ENCODE measurements around the gene EIF1AD.
"Not testable (repeated sequence)": the region's sequence is repeated elsewhere in the genome, so short reads cannot be mapped to it uniquely, and the experiment has no call there.

Gene EIF1AD, protein sequence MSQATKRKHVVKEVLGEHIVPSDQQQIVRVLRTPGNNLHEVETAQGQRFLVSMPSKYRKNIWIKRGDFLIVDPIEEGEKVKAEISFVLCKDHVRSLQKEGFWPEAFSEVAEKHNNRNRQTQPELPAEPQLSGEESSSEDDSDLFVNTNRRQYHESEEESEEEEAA

DNA sequence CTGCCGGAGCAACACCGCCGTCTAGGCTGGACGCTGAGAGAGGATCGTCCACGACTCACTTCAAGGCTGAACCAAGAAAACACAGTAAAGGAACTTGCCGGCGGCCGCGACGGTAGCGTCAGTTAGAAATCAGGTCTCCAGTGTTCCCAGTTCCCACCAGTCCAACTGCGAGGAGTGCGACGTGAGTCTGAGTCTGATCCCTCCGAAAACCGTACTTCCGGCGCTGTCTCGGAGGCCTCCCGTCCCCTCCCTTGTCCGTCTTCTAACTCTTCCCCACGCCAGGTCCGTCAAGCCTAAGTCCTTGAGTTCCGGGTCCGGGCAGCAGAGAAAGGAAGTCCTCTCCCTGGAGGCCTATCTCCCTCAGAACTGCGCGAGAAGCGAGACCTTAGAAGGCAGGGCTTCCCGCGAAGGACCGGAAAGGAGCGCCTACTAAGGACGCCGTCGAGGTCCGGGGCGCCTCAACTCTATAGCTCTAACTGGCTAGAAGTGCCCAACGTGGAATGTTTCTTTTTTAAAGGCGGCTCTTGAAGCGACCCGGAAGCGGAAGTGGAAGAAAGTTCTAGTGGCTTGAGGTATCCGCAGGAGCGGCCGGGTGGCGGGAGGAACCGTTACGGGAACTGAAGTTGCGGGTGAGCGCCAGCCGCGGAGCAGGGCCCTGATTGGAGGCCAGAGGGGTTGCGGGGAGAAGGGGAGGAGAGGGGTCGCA is at the start of gene EIF1AD, which contains the start of gene BANF1:
EIF1AD (minus strand) TSS at position 216 of the 706 bp plus-strand sequence. CDS start 1,768 bp downstream, outside the sequence.
BANF1 (plus strand) TSS at position 562 of the 706 bp plus-strand sequence. CDS start 748 bp downstream, outside the sequence.
- DNase-seq (ENCODE audit: low spot score), result peak; percentile 96

DNA sequence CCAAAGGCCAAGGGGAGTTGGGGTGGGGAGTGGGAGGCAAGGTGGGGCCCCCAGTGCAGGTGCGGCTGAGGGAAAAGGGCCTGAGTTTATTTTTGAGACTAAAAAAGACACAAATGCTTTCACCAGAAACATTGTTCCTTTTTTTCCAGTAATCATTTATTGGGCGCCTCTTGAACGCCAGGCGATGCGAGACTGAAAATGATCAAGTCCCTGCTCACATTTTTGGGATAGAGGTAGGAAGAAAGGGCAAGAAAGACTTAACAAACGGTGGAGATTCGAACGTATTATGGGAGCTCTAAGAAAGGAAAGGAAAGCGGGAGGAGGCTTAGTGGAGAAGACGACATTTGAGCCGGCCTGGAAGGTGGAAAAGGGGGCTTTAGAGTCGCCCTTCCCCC is 49.4 kb upstream of the EIF1AD start:
- DNase-seq (ENCODE audit: low spot score), result no peak

DNA sequence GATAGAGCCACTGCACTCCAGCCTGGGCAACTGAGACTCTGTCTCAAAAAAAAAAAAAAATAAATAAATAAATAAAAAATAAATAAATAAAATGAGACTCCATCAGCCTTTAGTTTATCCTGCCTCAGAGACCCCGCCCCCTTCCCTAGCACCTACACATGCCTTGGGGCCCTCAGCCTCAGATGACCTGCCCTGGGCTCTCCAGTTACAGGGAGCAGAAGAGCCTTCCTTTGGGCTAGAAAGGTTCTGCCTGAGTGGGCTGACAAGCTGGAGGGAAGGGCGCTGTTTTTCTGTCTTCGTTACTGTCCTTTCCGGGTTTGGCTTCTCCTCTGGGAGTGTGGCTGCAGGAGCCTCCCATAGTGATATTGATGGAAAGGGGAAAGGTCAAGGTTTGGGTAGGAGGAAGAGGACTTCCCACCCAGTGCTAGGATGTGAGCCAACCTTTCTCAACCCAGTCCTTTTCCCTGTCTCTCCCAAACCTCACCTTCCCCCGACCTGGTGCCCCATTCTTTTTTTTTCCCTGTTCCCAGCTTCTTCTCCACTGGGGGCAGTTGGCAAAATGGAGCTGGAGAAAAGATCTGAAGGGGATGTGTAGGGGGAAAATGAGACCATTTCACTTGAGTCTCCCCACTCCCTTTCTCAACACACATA is 48.7 kb upstream of the EIF1AD start:
- no peak for DNase-seq (ENCODE audit: low spot score)

DNA sequence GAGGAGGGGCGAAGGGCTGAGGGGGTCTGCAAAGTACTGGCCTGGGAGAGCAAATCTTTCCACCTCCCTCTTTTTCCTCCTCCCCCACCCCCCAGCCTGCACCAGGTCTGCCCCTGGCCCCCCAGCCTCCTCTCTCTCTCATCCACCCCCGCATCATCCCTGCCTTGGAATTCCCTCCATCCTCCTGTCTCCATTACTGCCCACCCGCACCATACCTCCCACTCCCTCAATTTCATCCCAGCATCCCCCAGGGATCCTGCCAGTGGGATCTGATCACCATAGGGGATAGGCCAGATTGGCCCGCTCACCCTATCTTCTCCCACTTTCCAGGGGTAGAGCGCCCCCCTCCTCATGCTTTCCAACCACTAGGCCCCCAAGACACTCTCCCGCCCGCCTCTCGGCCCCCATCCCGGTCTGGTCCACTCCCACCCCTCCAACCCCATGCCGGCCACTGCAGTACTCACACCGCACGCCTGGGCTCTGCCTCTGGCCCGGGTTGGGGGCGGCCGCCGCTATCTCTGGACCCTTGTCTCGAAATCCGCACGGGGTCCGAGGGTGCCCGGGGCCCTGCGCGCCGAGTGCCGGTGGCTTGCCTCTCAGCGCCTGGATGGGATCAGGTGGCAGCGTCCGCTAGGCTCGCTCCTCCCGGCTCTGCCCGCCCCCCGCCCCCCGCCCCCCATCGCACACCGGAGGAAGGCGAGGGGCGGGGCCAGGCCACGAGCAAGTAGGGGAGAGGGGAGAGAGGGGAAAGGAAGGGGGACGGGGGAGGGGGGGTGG is 46.8 kb upstream of the EIF1AD start, which contains the start of gene GAL3ST3:
GAL3ST3 (minus strand) TSS at position 615 of the 777 bp plus-strand sequence. CDS start 3,746 bp downstream, outside the sequence.
- DNase-seq (ENCODE audit: low spot score), result no peak

DNA sequence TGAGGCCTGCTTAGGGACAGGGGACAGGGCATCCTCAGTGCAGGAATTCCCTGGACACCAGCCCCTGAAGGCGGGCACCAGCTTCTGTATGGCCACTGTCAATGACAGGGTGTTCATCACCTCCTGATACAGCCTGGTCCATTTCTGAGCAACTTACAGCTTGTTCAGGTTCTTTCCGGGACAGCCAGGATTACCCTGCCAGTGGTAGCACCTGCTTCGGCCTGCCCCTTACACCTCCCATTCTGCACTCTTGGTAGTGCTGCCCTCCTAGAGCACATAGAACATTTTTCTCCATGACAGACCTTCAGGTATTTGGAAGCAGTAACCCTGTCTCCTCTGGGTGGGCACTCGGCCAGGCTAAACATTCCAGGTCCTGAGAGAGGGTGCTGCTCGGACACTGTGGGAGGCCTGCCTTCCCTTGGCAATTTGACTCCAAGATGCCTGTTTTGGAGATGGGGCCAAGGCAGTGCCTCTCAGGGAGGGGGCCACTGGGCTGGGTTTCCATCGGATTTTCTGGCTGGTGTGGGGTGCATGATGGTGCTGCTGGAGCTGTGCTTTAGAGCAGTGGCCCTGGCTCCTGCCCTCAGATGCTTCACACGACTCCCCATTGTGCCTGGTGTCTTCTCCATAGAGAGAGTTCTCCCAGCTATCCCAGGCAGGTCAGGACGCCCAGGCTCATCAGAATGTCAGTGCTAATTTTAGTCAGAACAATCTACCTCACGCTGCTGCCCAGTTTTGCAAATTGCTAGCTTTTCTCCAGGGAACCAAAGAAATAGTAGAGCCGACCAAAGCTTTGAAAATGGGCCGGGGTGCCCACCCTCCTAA is 45.8 kb upstream of the EIF1AD start:
- DNase-seq (ENCODE audit: low spot score), result no peak

DNA sequence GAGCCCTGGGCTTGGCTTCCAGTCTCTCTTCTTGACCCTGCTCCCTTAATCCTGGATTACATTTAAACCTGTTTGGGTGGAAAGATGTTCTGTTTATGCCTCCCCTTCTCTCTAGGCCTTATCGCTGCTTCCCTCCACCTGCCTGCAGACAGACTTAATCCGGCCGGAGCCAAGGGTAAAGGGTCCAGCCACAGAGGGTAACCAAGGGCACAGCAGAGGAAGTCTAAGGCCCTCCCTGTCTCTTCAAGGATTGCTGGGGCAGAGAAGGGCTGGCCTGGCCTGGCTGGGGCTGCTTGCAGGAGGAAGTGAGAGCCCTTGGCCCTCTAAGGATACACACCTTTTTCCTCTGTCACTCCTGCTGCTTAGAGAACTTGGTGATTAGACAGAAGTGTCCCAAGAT is 44.9 kb upstream of the EIF1AD start:
- DNase-seq (ENCODE audit: low spot score), result no peak

DNA sequence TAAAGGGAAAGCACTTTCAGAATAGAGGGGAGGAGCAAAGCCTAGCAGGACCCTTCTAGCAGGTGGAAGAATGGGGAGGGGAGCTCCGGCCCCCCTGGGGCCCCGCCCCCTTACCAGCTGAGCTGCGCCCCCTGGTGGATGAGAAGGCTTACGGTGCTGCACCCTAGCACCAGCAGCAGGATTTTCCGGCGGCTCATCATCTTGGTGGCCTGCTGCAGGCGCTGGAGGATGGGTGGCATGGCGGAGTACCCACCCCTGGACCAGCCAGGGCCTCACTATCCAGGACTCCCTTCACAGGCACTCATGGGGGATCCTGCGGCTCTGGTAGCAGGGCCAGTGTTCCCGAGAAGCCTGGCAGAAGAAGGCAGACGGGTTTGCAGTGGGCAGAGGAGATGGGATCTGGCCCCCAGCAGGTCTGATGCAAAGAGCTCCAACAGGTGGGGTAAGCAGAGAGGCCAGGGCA is 43.3 kb upstream of the EIF1AD start:
- DNase-seq (ENCODE audit: low spot score), result peak; percentile 77

DNA sequence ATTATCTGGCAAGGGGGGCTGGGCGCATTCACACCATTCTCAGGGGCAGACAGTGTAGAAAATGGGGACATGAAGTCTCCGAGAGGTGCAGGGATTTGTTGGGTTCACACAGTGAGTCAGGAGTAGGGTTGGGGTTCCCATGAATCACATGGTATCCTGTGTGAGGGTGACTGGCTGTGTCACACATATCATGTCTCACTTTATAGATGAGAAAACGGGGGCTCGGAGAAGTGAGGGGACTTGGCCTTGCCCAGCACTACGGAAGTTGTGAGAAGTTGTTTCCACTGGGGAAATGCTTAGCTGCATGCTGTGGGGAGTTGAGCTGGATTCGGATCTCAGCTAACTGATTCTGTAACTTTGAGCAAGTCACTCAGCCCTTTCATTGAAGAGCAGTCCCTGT is 42.8 kb upstream of the EIF1AD start:
- DNase-seq (ENCODE audit: low spot score), result no peak

DNA sequence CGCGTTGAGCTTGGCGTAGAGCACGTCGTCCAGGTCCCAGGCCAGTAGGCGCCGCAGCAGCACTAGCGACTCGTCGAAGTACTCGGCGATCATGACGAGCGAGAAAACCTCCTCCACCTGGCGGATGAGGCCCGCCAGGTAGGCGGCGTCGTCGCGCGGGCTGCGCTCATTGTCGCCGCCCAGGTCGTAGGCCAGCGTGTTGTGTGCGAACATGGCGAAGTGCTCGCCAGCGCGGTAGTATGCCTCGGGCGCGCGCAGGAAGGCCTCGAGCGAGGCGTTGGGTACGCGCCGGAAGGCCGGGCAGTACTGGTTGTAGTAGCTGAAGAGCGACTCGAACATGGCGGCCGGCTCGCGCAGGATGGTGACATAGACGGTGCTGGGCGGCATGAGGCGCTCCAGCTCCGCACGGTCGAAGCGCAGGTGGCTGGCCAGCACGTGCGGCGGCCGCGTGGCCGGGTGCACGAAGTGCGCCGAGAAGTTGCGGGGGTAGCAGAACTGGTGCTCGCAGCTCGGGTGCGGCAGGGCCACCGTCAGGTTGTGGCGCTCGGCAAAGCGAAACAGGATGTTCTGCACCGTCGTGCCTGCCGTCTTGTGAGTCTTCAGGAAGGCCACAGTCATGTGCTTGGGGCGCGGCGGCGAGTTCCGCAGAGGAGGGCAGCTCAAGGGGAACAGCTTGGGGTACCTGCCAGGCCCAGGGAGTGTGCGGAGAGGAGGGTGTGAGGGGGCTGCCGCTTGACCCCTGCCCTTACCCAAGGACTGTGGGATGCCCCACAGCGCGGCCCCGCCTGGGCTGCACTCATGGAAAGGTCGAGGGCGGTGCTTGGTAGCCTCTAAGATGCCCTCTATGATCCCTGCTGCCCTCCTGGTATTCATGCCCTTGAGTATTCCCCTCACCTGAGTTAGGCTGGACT is 41.3 kb upstream of the EIF1AD start:
- no peak for DNase-seq (ENCODE audit: low spot score)

DNA sequence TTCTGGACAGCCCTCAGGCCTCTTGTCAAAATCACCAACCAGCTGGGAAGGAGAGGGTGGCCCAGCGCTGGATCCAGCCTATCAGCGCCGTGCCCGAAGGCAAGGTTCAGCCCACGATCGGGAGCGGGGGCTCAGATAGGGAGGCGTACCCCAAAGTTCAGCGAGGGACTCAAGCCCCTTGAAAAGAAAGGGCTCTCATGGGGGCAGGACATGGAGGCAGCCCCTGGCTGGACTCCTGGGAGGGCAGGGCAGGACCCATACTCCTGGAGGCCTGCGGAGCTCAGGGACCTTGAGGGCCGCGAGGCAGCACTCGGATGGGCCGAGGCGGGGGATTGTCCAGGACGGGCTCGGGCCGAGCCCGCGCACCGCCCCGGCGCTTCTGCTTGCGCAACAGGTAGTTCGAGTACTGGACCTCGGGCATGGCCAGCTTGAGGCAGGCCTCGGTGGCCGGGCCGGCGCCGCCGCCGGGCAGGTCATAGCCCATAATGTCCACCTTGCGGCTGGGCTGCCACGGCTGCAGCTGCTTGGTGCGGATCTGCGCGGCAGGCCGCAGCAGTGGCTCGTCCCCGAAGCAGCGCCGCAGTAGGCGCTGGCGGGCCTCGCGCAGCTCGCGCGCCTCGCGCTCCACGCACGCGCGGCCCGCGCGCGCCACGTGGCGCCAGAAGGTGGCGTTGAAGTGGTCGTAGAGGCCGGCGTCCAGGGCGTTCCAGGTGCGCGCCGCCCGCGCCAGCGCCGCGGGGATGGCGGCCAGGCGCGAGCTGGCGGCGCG is 40.5 kb upstream of the EIF1AD start:
- no peak for DNase-seq (ENCODE audit: low spot score)

DNA sequence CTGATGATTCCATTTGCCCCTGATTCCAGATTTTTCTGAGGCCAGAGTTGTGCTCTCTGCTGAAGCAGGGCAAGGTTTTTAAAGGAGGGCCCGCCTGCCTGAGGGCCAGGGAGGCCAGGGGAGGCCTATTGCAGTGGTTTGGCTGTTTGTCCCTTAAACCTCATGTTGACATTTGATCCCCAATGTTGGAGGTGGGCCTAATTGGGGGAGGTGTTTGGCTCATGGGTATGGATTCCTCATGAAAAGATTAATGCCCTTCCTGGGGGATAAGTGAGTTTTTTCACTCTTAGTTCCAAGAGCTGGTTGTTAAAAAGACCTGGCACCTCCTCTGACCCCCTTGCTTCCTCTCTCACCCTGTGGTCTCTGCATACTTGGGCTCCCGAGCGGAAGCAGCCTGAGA is 37.8 kb upstream of the EIF1AD start:
- DNase-seq (ENCODE audit: low spot score), result no peak

DNA sequence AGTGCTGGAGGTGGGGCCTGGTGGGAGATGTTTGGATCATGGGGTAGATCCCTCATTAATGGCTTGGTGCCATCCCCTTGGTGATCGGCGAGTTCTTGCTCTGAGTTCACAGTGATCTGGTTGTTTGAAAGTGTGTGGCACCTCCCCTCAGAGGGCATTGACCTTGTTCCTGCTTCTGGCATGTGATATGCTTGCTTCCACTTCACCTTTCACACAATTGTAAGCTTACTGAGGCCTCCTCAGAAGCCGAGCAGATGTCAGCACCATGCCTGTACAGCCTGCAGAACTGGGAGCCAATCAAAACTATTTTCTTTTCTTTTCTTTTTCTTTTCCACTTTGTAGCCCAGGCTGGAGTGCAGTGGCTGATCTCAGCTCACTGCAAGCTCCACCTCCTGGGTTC is 35.4 kb upstream of the EIF1AD start:
- DNase-seq (ENCODE audit: low spot score), result no peak

DNA sequence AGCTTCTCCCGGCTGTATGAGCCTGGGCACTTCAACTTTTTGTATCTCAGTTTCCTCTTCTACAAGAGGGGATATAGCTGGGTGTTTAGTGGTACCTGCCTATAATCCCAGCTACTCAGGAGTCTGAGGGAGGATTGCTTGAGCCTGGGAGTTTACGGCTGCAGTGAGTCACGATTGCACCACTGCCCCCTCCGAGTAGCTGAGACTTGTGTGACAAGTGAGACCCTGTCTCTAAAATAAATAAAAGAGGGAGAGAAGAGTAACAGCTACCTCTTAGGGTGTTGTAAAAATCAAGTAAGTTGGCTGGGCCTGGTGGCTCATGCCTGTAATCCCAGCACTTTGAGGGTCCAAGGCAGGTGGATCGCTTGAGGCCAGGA is 34.4 kb upstream of the EIF1AD start:
- no peak for DNase-seq (ENCODE audit: low spot score)

DNA sequence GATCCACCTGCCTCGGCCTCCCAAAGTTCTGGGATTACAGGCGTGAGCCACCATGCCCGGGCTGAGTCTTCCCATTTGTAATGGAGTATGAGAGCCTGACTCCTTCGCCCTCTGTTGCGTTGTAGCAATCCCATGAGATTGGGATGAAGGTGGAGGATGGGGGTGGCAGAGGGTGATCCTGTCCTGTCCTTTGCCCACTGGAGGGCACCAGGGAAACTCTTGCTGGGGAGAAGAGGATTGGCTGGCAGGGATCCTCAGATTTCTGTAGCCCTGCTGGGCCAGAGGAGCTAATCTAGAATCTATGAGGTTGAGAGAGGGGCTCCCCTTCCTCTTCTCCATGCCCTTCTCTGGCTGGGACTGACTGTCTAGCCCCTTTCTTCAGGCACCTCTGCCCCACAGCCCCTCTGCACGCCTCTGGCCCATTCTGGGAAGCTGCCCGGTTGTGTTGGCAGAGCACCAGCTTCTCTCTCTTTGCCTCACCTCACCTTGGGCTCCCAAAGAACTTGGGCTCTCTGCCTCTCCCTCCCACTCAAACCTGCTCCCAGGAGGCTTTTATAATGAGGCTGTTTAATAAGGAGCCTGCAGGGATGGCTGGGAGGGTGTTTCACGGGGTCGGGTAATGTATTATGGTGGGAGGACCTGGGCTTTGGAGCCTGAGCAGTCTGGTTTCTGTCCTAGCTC is 33.8 kb upstream of the EIF1AD start:
- DNase-seq (ENCODE audit: low spot score), result no peak

DNA sequence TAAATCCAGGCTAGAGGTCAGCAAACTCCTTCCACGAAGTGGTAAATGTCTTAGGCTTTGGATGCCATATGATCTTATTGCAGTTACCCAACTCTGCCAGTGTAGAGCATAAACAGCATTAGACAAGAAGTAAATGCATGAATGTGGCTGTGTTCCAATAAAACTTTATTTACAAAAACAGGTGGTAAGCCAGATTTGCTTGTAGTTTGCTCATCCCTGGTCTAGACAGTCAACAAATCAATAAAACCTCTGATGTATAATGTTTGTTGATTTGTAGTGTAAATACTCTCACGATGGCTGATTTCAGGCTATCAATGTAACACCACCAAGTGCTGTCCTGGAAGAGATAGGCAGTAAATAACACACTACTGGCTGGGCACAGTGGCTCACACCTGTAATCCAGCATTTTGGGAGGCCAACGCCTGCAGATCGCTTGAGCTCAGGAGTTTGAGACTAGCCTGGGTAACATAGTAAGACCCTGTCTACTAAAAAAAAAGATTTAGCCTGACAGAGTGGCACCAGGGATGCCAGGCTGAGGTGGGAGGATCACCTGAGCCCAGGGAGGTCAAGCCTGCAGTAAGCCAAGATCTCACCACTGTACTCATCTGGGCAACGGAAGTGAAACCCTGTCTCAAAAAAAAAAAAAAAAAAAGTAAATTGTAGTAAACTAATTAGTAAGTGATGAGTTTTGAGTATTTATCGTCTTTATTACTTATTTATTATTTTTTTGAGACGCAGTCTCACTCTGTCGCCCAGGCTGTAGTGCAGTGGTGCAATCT is 31.2 kb upstream of the EIF1AD start:
- no peak for DNase-seq (ENCODE audit: low spot score)

DNA sequence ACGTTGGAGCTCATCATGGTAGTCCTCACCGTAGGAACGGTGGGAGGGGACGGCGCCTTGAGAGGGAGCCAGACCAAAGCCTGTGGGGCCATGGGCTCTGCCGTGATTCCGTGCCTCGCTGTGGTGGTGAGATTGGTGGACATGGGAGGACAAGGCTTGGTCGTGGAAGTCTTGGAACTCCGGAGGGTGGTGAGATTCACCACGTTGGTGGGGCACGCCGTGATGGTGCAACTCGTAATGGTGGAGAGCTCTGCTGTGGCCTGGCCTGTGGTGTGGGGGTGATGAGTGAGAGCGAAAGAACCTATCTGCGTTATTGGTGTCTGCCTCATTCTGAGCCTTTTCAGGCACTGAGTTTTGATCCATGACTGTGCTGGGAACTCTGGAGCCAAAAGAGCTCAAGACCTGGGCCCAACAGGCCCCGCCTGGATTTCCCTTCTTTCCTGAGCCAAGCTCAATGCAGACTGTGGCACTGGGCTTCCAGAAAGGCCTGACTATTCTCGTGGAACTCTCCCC is 24.1 kb upstream of the EIF1AD start, which contains the start of gene CATSPER1:
CATSPER1 (minus strand) TSS at position 463 of the 513 bp plus-strand sequence; CDS start at position 363, 100 bp downstream.
- DNase-seq (ENCODE audit: low spot score), result no peak

DNA sequence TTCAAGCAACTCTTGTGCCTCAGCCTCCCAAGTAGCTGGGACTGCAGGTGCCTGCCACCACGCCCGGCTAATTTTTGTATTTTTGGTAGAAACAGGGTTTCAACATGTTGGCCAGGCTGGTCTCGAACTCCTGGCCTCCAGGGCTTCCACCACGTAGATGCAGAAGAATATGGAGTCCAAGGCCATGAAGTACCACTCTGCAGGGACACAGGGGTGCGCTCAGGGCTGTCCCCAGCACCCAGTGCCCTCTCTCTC is 21.2 kb upstream of the EIF1AD start:
- DNase-seq (ENCODE audit: low spot score), result not testable (repeated sequence)

Data from LoVo (cell line).